Naive thymus-derived CD4-positive, alpha-beta T cell (primary cell): Measurements from ENCODE around the gene ZRSR2. TPM values are rescaled to one million over a fixed set of nuclear protein-coding genes. Genes with fewer than 3 reads are reported as not detected.
A peak's percentile ranks its signal among the peaks of the same experiment; 100 is the strongest.

Experiments
- ATAC-seq: fragments of 150-1000 bp; cut with Tn5 transposase; 2 replicates; pipeline ENCODE4 v1.10.0; 2021; ENCODE audit warnings: mild to moderate bottlenecking, moderate library complexity
- CTCF ChIA-PET: fragments of 350-600 bp; sonication (Branson Sonifier 250); formaldehyde crosslinking; loops from one replicate; lab custom pipeline; 2021; ENCODE audit warnings: antibody characterized with exemption; lab: Charles Lee
- POLR2A ChIA-PET: fragments of 350-600 bp; sonication (Branson Sonifier 250); formaldehyde crosslinking; loops from one replicate; lab custom pipeline; 2021; ENCODE audit warnings: antibody characterized with exemption, inconsistent platforms; lab: Charles Lee
- DNase-seq, 9 donors: peaks; one replicate each; pipeline versions ENCODE4 v3.0.0 to v3.0.0-alpha.2; 2020 to 2022; ENCODE audit warnings: mixed read lengths in 1 of 9
- H3K27ac ChIP-seq: one replicate; pipeline ENCODE4 v1.7.0; 2013; ENCODE audit warnings: mild to moderate bottlenecking, low read depth, low read length, moderate library complexity
- H3K27me3 ChIP-seq, 2 donors: one replicate each; pipeline ENCODE4 v1.7.0; 2013; ENCODE audit warnings: low read length in 2 of 2, mild to moderate bottlenecking in 2 of 2, moderate library complexity in 2 of 2; ENCODE audit not compliant: control insufficient read depth in 2 of 2, insufficient read depth in 2 of 2
- H3K36me3 ChIP-seq, 3 experiments: 1 replicate in 2 of 3; 2 replicates in 1 of 3; pipeline ENCODE4 v1.7.0; 2013; ENCODE audit warnings: low read length in 3 of 3, mild to moderate bottlenecking in 3 of 3, moderate library complexity in 1 of 3; ENCODE audit not compliant: insufficient read depth in 3 of 3, control insufficient read depth in 2 of 3
- H3K4me1 ChIP-seq, 2 donors: one replicate each; pipeline ENCODE4 v1.7.0; 2013; ENCODE audit warnings: low read length in 2 of 2, mild to moderate bottlenecking in 2 of 2, moderate library complexity in 1 of 2; ENCODE audit not compliant: control insufficient read depth in 2 of 2, insufficient read depth in 2 of 2
- H3K4me3 ChIP-seq: 2 replicates; pipeline ENCODE4 v1.7.0; 2013; ENCODE audit warnings: mild to moderate bottlenecking, low read length
- H3K9me3 ChIP-seq, 3 experiments: 1 replicate in 2 of 3; 2 replicates in 1 of 3; pipeline ENCODE4 v1.7.0; 2013; ENCODE audit warnings: low read length in 3 of 3; ENCODE audit not compliant: control insufficient read depth in 2 of 3
- H3K27ac Mint-ChIP-seq, 9 donors: one replicate each; pipeline ENCODE4 v1.8.0; 2020 to 2022; ENCODE audit warnings: mixed read lengths in 9 of 9, mild to moderate bottlenecking in 8 of 9, moderate library complexity in 5 of 9, inconsistent platforms in 2 of 9
- H3K27me3 Mint-ChIP-seq, 5 donors: one replicate each; pipeline ENCODE4 v1.8.0; 2021 to 2022; ENCODE audit warnings: mixed read lengths in 5 of 5, mild to moderate bottlenecking in 1 of 5
- H3K36me3 Mint-ChIP-seq, 5 donors: one replicate each; pipeline ENCODE4 v1.8.0; 2020 to 2022; ENCODE audit warnings: mixed read lengths in 5 of 5, mild to moderate bottlenecking in 3 of 5, inconsistent platforms in 1 of 5
- H3K4me1 Mint-ChIP-seq, 7 donors: one replicate each; pipeline ENCODE4 v1.8.0; 2020 to 2022; ENCODE audit warnings: mixed read lengths in 7 of 7, mild to moderate bottlenecking in 3 of 7, inconsistent platforms in 1 of 7
- H3K4me3 Mint-ChIP-seq, 10 donors: one replicate each; pipeline ENCODE4 v1.8.0; 2020 to 2022; ENCODE audit warnings: mild to moderate bottlenecking in 10 of 10, mixed read lengths in 10 of 10, moderate library complexity in 6 of 10, inconsistent platforms in 2 of 10
- H3K9me3 Mint-ChIP-seq, 11 donors: one replicate each; pipeline ENCODE4 v1.8.0; 2020 to 2022; ENCODE audit warnings: mixed read lengths in 11 of 11, mild to moderate bottlenecking in 4 of 11, inconsistent platforms in 1 of 11, moderate library complexity in 1 of 11
- intact Hi-C, 2 donors: fragments of 100-400 bp; cut with micrococcal nuclease; formaldehyde crosslinking; loops; one replicate each; pipeline ENCODE4 v1.15.1; 2023
- polyA plus RNA-seq, 2 donors: library from polyadenylated mRNA; unstranded; fragments of 300-500 nt; fragmentation: Illumina TruSeq; gene quantifications; one replicate each; pipeline ENCODE4 v1.2.3, GENCODE V29; 2021
- total RNA-seq, 6 experiments: library from RNA in 5 of 6; stranded (reverse) in 5 of 6; gene quantifications; 1 replicate in 5 of 6; 2 replicates in 1 of 6; pipeline ENCODE4 v1.2.3 and lab custom pipeline; 2021 to 2026

ZRSR2 gene
- total and polyA plus RNA-seq, 7 experiments from 2014 or later = 20.8 to 46.0 (median 25.4) TPM

DNA sequence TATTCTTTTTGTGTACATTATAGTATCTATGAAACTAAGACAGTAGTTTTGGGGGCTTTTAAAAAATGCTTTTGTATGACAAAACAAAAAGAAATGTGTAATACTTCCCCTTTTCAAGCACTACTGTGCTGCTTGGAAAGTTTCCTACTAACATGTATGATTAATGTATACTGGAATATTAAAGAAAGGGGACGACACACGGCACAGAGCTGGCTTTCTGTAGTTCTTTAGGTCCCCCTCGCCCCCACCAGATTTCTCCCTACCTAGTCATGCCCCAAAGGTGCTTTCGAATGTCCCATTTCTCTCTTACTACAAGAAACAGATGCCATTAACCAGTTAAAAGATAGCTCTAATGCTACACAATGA, 65.9 kb downstream of the ZRSR2 start:
- ChIA-PET POLR2A (interaction anchor here (0.6 to 2.7 kb wide), 6 partner anchors 10 to 182 kb away, joined by 3 to 18 read pairs (median 8); partner anchors contain the start of gene ZRSR2), CTCF (interaction anchor here (0.6 kb wide), 1 partner anchor 202 kb away, joined by 3 read pairs; no protein-coding TSS in a partner anchor)
- H3K4me3 Mint-ChIP-seq = peak overlapping the region in 4 of 10 donors; percentile 3 to 56 (median 16)
- Histone ChIP-seq H3K27me3 (no peaks in the 10 kb centered on the region), H3K4me3 (no peak overlapping the region), H3K9me3 (no peaks in the 10 kb centered on the region), H3K36me3 (no peaks in the 10 kb centered on the region), H3K27ac (no peak overlapping the region), H3K4me1 (peaks cover 0 to 4% of the 10 kb centered on the region in 2 donors)
- H3K4me1 Mint-ChIP-seq = peaks cover 0 to 29% (median 14%) of the 10 kb centered on the region in 7 donors
- intact Hi-C loops = loop anchor here in 1 of 2 donors (10.0 kb wide), 2 partner anchors 579 to 1089 kb away; partner anchors contain the start of gene REPS2
- peaks cover 0 to 6% (median 0%) of the 10 kb centered on the region in 5 donors for H3K36me3 Mint-ChIP-seq
- H3K27me3 Mint-ChIP-seq = peaks cover 0 to 4% (median 0%) of the 10 kb centered on the region in 5 donors
- peaks cover 0 to 2% (median 0%) of the 10 kb centered on the region in 11 donors for H3K9me3 Mint-ChIP-seq
- peak overlapping the region in 4 of 9 donors; percentile 23 to 99 (median 94) for H3K27ac Mint-ChIP-seq
- DNase-seq = no peak
- ATAC-seq = no peak

GRCh38 chrX:15856636-15857035, 66.4 kb downstream of the ZRSR2 start:
- ATAC-seq (no peak), DNase-seq (no peak)
- ChIA-PET POLR2A (interaction anchor here (0.6 to 2.7 kb wide), 3 partner anchors 21 to 107 kb away, joined by 3 to 18 read pairs (median 3); partner anchors contain the start of gene ZRSR2), CTCF (interaction anchor here (0.6 kb wide), 2 partner anchors 202 to 857 kb away, joined by 3 read pairs; no protein-coding TSS in a partner anchor)
- H3K4me1 ChIP-seq = peaks cover 0 to 4% of the 10 kb centered on the region in 2 donors
- no peaks in the 10 kb centered on the region for H3K36me3 ChIP-seq
- peaks cover 0 to 7% (median 0%) of the 10 kb centered on the region in 5 donors for H3K27me3 Mint-ChIP-seq
- no peak overlapping the region for H3K27ac ChIP-seq
- H3K4me1 Mint-ChIP-seq = peaks cover 0 to 29% (median 11%) of the 10 kb centered on the region in 7 donors
- H3K36me3 Mint-ChIP-seq = peaks cover 0 to 1% (median 0%) of the 10 kb centered on the region in 5 donors
- peak overlapping the region in 2 of 10 donors; percentile 3 to 56 for H3K4me3 Mint-ChIP-seq
- no peak overlapping the region for H3K4me3 ChIP-seq
- H3K9me3 ChIP-seq = no peaks in the 10 kb centered on the region
- peaks cover 0 to 2% (median 0%) of the 10 kb centered on the region in 11 donors for H3K9me3 Mint-ChIP-seq
- H3K27ac Mint-ChIP-seq = peak overlapping the region in 4 of 9 donors; percentile 20 to 99 (median 57)
- no peaks in the 10 kb centered on the region for H3K27me3 ChIP-seq
- intact Hi-C loops = loop anchor here in 1 of 2 donors (10.0 kb wide), 2 partner anchors 578 to 1088 kb away; partner anchors contain the start of gene REPS2

DNA sequence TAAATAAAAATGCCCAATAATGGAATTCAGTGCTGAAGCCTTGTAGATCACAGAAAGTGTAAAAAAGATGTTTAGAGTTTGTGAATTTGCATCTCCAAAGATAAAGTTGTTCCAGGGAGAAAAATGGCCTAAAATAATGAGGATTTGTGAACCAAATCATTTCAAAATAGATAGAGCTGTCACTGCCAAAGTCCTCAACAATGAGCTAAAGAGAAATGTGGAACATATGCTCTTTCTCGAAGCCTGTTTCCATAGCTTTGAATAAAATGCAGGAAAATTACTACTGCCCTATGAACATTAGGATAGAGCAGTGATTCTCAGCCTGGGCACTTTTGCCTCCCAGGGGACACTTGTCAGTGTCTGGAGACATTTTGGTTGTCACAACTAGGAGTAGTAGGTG, 67.8 kb downstream of the ZRSR2 start:
- Mint-ChIP-seq H3K4me3 (no peak overlapping the region), H3K27me3 (peaks cover 0 to 7% (median 0%) of the 10 kb centered on the region in 5 donors), H3K36me3 (no peaks in the 10 kb centered on the region), H3K27ac (no peak overlapping the region), H3K4me1 (peaks cover 0 to 22% (median 6%) of the 10 kb centered on the region in 7 donors), H3K9me3 (peaks cover 0 to 2% (median 0%) of the 10 kb centered on the region in 11 donors)
- ATAC-seq = no peak
- Histone ChIP-seq H3K9me3 (no peaks in the 10 kb centered on the region), H3K27ac (no peak overlapping the region), H3K4me1 (peaks cover 0 to 4% of the 10 kb centered on the region in 2 donors), H3K4me3 (no peak overlapping the region), H3K27me3 (no peaks in the 10 kb centered on the region), H3K36me3 (no peaks in the 10 kb centered on the region)
- ChIA-PET POLR2A (no interaction called here), CTCF (no interaction called here)
- no peak for DNase-seq
- intact Hi-C loops = loop anchor here in 1 of 2 donors (10.0 kb wide), 2 partner anchors 577 to 1087 kb away; partner anchors contain the start of gene REPS2

- Histone ChIP-seq H3K4me3 (no peak overlapping the region), H3K36me3 (no peaks in the 10 kb centered on the region), H3K27ac (no peak overlapping the region), H3K9me3 (no peaks in the 10 kb centered on the region), H3K4me1 (peaks cover 0 to under 1% of the 10 kb centered on the region in 2 donors), H3K27me3 (no peaks in the 10 kb centered on the region)
- H3K4me3 Mint-ChIP-seq = no peak overlapping the region
- CTCF ChIA-PET = no interaction called here
- peaks cover 0 to 7% (median 0%) of the 10 kb centered on the region in 5 donors for H3K27me3 Mint-ChIP-seq
- intact Hi-C loops = no loop called here
- no peaks in the 10 kb centered on the region for H3K36me3 Mint-ChIP-seq
- H3K4me1 Mint-ChIP-seq = peaks cover 0 to 5% (median 0%) of the 10 kb centered on the region in 7 donors
- POLR2A ChIA-PET = no interaction called here
- DNase-seq (no peak), ATAC-seq (no peak)
- no peak overlapping the region for H3K27ac Mint-ChIP-seq
- H3K9me3 Mint-ChIP-seq = peaks cover 0 to 2% (median 0%) of the 10 kb centered on the region in 11 donors
Observed at GRCh38 chrX:15860921-15861320, 70.6 kb downstream of the ZRSR2 start.

- Histone ChIP-seq H3K36me3 (no peaks in the 10 kb centered on the region), H3K27me3 (no peaks in the 10 kb centered on the region), H3K27ac (no peak overlapping the region), H3K9me3 (no peaks in the 10 kb centered on the region), H3K4me1 (no peaks in the 10 kb centered on the region), H3K4me3 (no peak overlapping the region)
- intact Hi-C loops = no loop called here
- ChIA-PET CTCF (no interaction called here), POLR2A (no interaction called here)
- no peak overlapping the region for H3K27ac Mint-ChIP-seq
- no peaks in the 10 kb centered on the region for H3K4me1 Mint-ChIP-seq
- H3K27me3 Mint-ChIP-seq = peaks cover 0 to 3% (median 0%) of the 10 kb centered on the region in 5 donors
- H3K4me3 Mint-ChIP-seq = no peak overlapping the region
- ATAC-seq (no peak), DNase-seq (no peak)
- no peaks in the 10 kb centered on the region for H3K36me3 Mint-ChIP-seq
- peaks cover 0 to 1% (median 0%) of the 10 kb centered on the region in 11 donors for H3K9me3 Mint-ChIP-seq
Observed at GRCh38 chrX:15864023-15864422, 73.7 kb downstream of the ZRSR2 start.

DNA sequence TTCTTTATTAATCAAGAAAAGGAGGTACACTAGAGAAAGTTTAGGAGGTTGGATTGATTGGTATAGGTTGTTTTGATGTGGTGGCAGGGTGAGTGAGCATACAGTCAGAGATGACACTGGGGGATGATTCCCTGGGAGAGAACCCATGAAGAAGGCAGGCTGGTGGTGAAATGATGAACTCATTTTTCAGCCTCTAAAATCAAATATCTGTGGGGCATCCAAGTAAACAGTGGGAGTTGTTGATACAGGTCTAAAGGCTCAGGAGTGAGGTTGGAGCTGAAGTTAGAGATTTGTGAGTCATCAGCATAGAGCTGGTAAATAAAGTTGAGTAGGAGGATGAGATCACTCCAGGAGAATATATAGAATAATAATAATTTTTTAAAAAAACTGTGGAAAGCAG, 74.3 kb downstream of the ZRSR2 start:
- intact Hi-C loops = no loop called here
- Histone ChIP-seq H3K4me1 (no peaks in the 10 kb centered on the region), H3K27ac (no peak overlapping the region), H3K27me3 (no peaks in the 10 kb centered on the region), H3K36me3 (no peaks in the 10 kb centered on the region), H3K9me3 (no peaks in the 10 kb centered on the region), H3K4me3 (no peak overlapping the region)
- no peaks in the 10 kb centered on the region for H3K4me1 Mint-ChIP-seq
- H3K9me3 Mint-ChIP-seq = peaks cover 0 to 1% (median 0%) of the 10 kb centered on the region in 11 donors
- ATAC-seq (no peak), DNase-seq (no peak)
- CTCF ChIA-PET = no interaction called here
- H3K4me3 Mint-ChIP-seq = no peak overlapping the region
- no peak overlapping the region for H3K27ac Mint-ChIP-seq
- POLR2A ChIA-PET = no interaction called here
- H3K36me3 Mint-ChIP-seq = no peaks in the 10 kb centered on the region
- peaks cover 0 to 3% (median 0%) of the 10 kb centered on the region in 5 donors for H3K27me3 Mint-ChIP-seq
